ENCODE results near the gene IFIT1.

GRCh38 chr10:89390476-89391225 is 1.8 kb upstream of the IFIT1 start:
- TF ChIP-seq CTCF (conservative IDR thresholded peaks at IDR 0.05) (no peak), EZH2 (IDR thresholded peaks at IDR 0.05; ENCODE audit: low read depth) (no peak)

Measured in PC-9 (cell line).